Ishikawa (cell line): Measurements from ENCODE around the gene DIP2B.

ENCODE experiments used
- RAD21 ChIP-seq: IDR thresholded peaks from 2 replicates; pipeline ENCODE4 v1.6.1; 2012; ENCODE audit warnings: low read depth
- TAF1 ChIP-seq: IDR thresholded peaks from 2 replicates; pipeline ENCODE4 v1.6.1; 2012; ENCODE audit warnings: low read depth, mild to moderate bottlenecking
- TCF12 ChIP-seq: IDR thresholded peaks from 2 replicates; pipeline ENCODE4 v1.6.1; 2012; ENCODE audit warnings: low read depth
- YY1 ChIP-seq: IDR thresholded peaks from 2 replicates; pipeline ENCODE4 v1.6.1; 2012; ENCODE audit warnings: low read depth
- TF ChIP-seq, protein P1 (sequence below): IDR thresholded peaks from 2 replicates; pipeline ENCODE4 v1.6.1; 2012
- TF ChIP-seq, protein P2 (sequence below): IDR thresholded peaks from 2 replicates; pipeline ENCODE4 v1.6.1; 2012; ENCODE audit warnings: low read depth, mild to moderate bottlenecking

GRCh38 chr12:50520416-50521207 is 15.8 kb downstream of the DIP2B start:
- TF ChIP-seq, protein P1, sequence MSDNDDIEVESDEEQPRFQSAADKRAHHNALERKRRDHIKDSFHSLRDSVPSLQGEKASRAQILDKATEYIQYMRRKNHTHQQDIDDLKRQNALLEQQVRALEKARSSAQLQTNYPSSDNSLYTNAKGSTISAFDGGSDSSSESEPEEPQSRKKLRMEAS: no peak
- TF ChIP-seq TAF1 (no peak), YY1 (no peak), RAD21 (no peak), TCF12 (no peak)
- TF ChIP-seq, protein P2, sequence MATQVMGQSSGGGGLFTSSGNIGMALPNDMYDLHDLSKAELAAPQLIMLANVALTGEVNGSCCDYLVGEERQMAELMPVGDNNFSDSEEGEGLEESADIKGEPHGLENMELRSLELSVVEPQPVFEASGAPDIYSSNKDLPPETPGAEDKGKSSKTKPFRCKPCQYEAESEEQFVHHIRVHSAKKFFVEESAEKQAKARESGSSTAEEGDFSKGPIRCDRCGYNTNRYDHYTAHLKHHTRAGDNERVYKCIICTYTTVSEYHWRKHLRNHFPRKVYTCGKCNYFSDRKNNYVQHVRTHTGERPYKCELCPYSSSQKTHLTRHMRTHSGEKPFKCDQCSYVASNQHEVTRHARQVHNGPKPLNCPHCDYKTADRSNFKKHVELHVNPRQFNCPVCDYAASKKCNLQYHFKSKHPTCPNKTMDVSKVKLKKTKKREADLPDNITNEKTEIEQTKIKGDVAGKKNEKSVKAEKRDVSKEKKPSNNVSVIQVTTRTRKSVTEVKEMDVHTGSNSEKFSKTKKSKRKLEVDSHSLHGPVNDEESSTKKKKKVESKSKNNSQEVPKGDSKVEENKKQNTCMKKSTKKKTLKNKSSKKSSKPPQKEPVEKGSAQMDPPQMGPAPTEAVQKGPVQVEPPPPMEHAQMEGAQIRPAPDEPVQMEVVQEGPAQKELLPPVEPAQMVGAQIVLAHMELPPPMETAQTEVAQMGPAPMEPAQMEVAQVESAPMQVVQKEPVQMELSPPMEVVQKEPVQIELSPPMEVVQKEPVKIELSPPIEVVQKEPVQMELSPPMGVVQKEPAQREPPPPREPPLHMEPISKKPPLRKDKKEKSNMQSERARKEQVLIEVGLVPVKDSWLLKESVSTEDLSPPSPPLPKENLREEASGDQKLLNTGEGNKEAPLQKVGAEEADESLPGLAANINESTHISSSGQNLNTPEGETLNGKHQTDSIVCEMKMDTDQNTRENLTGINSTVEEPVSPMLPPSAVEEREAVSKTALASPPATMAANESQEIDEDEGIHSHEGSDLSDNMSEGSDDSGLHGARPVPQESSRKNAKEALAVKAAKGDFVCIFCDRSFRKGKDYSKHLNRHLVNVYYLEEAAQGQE: no peak
